ENCODE measurements around the gene LONP1.

LONP1 gene

DNA sequence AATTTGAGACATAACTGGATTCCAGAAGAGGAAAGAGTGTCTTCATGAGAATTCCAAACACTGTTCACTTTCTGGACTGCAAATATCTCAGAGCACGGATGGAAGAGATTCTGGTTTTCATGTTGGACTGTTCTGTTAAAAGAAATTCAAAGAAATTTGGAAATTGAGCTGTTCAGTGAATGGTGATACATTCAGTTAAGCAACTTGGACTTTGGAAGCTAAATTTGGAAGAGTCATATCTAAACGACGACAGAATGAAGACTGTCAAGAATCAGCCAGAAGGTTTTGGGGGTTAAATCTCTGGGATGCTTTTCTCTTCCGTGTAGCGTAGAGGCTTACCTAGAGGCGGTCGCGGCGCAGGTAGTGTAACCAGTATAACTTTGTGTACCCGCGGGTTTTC, 71.5 kb downstream of the LONP1 start:
- no peak for DNase-seq (ENCODE audit: low read depth in 2 of 2)

- DNase-seq (ENCODE audit: low read depth in 2 of 2), result no peak
Measured at GRCh38 chr19:5646703-5647102, 73.2 kb downstream of the LONP1 start.

GRCh38 chr19:5645409-5645808, 74.5 kb downstream of the LONP1 start:
- no peak for DNase-seq (ENCODE audit: low read depth in 2 of 2)

DNA sequence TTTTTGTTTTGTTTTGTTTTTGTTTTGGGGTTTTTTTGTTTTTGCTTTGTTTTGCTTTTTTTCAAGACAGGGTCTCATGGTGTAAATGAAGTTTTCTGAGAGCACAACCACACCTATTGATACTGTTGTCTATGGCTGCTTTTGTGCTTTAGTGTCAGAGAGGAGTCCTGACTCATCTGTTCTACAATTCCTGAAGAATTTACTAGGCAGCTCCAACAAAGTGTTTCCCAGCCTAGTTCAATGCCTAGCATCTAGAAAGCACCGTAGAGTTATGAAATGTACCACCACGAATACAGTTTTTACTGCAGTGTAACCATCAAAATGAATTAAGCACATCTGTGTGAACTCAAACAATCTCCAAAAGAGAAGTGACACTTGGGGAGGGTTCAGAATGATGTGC, 75.9 kb downstream of the LONP1 start:
- DNase-seq (ENCODE audit: low read depth in 2 of 2), result no peak

GRCh38 chr19:5643060-5643459, 76.9 kb downstream of the LONP1 start:
- no peak for DNase-seq (ENCODE audit: low read depth in 2 of 2)

DNA sequence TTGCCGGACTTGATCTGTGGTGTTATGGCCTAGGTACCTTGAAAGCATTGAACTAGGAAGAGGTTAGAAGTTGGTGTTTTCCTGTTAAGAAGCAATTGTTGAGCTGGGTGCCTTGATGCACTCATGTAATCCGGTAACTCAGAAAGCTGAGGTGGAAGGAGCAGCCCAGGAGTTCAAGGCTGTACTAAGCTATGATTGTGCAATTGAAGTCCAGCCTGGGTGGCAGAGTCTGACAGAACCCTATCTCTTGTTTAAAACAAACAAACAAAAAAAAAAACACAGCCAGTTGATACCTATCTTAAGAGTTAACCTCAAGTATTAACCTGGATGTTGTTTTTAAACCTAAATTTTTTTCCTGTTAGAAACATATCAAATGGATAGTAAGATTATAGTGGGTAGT, 77.7 kb downstream of the LONP1 start:
- DNase-seq (ENCODE audit: low read depth in 2 of 2), result no peak

Data from stimulated activated CD8-positive, alpha-beta memory T cell treated with anti-CD3 and anti-CD28 coated beads, Interleukin-2, amount 100 ng/mL, for 48 hours (primary cell).